SK-N-SH treated with all-trans-retinoic acid at 6 μM for 48 hours (cell line): ENCODE data around the gene CACNB4.

Source experiments
- BACH2 ChIP-seq: fragments of 250-450 bp; sonication (Bioruptor Pico); IDR thresholded peaks from 2 replicates; pipeline ENCODE4 v1.9.0; 2021; ENCODE audit warnings: mild to moderate bottlenecking, borderline replicate concordance
- CREB5 ChIP-seq: fragments of 250-450 bp; sonication (Bioruptor Pico); IDR thresholded peaks from 2 replicates; pipeline ENCODE4 v1.5.1; 2020; ENCODE audit warnings: low read depth, mild to moderate bottlenecking, moderate library complexity
- GLIS3 ChIP-seq: fragments of 250-450 bp; sonication (Bioruptor Pico); IDR thresholded peaks from 2 replicates; pipeline ENCODE4 v1.5.0; 2020; ENCODE audit warnings: mild to moderate bottlenecking, moderate library complexity
- PPARA ChIP-seq: fragments of 250-450 bp; sonication (Bioruptor Pico); IDR thresholded peaks from 2 replicates; pipeline ENCODE4 v1.5.0; 2020; ENCODE audit warnings: mild to moderate bottlenecking, borderline replicate concordance
- TCF4 ChIP-seq: fragments of 250-450 bp; sonication (Bioruptor Pico); IDR thresholded peaks from 2 replicates; pipeline ENCODE4 v1.8.0; 2021; ENCODE audit warnings: mild to moderate bottlenecking, moderate library complexity, borderline replicate concordance
- TOX ChIP-seq: fragments of 250-450 bp; sonication (Bioruptor Pico); IDR thresholded peaks from 2 replicates; pipeline ENCODE4 v1.8.0; 2021; ENCODE audit warnings: mild to moderate bottlenecking, moderate library complexity, borderline replicate concordance
- TSHZ2 ChIP-seq: fragments of 250-450 bp; sonication (Bioruptor Pico); IDR thresholded peaks from 2 replicates; pipeline ENCODE4 v1.5.0; 2020; ENCODE audit warnings: mild to moderate bottlenecking, moderate library complexity
- ZNF8 ChIP-seq: fragments of 450-650 bp; formaldehyde crosslinking; IDR thresholded peaks from 2 replicates; pipeline ENCODE4 v1.5.0; 2020; ENCODE audit warnings: mild to moderate bottlenecking, moderate library complexity
- TF ChIP-seq, protein P1 (sequence below): fragments of 250-450 bp; sonication (Bioruptor Pico); IDR thresholded peaks from 2 replicates; pipeline ENCODE4 v1.8.0; 2020; ENCODE audit warnings: mild to moderate bottlenecking, moderate library complexity, borderline replicate concordance

GRCh38 chr2:151902829-151903228 is 196.0 kb downstream of the CACNB4 start:
- TF ChIP-seq ZNF8 (CRISPR knock-in tag) (no peak), CREB5 (CRISPR knock-in tag) (no peak), PPARA (CRISPR knock-in tag) (no peak), TCF4 (CRISPR knock-in tag) (no peak), BACH2 (CRISPR knock-in tag) (no peak), TSHZ2 (CRISPR knock-in tag) (no peak), GLIS3 (CRISPR knock-in tag) (no peak), TOX (no peak)
- TF ChIP-seq, protein P1, sequence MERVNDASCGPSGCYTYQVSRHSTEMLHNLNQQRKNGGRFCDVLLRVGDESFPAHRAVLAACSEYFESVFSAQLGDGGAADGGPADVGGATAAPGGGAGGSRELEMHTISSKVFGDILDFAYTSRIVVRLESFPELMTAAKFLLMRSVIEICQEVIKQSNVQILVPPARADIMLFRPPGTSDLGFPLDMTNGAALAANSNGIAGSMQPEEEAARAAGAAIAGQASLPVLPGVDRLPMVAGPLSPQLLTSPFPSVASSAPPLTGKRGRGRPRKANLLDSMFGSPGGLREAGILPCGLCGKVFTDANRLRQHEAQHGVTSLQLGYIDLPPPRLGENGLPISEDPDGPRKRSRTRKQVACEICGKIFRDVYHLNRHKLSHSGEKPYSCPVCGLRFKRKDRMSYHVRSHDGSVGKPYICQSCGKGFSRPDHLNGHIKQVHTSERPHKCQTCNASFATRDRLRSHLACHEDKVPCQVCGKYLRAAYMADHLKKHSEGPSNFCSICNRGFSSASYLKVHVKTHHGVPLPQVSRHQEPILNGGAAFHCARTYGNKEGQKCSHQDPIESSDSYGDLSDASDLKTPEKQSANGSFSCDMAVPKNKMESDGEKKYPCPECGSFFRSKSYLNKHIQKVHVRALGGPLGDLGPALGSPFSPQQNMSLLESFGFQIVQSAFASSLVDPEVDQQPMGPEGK (CRISPR knock-in tag) = no peak
